Measurements from ENCODE around the gene RINL.

RINL gene, protein sequence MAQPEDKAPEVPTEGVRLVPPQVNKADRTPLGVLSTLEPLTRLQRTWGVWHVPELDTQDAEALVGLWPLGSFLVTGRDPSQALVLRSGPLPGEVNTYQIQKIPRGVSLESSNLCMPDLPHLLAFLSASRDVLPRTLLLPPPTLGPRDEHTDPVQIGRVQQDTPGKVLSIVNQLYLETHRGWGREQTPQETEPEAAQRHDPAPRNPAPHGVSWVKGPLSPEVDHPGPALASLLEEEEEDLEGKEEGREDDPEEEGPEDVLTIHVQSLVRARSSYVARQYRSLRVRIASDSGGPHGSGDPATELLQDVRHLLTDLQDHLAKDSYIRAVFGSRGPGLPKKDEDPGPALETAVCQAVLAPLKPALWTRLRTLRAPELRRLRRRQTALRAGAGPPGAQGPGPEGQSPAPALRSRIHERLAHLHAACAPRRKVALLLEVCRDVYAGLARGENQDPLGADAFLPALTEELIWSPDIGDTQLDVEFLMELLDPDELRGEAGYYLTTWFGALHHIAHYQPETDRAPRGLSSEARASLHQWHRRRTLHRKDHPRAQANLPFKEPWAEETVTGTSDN
- total RNA-seq, result 46.0 reads per million, percentile 66 among the genes with 10 or more reads in this experiment

DNA sequence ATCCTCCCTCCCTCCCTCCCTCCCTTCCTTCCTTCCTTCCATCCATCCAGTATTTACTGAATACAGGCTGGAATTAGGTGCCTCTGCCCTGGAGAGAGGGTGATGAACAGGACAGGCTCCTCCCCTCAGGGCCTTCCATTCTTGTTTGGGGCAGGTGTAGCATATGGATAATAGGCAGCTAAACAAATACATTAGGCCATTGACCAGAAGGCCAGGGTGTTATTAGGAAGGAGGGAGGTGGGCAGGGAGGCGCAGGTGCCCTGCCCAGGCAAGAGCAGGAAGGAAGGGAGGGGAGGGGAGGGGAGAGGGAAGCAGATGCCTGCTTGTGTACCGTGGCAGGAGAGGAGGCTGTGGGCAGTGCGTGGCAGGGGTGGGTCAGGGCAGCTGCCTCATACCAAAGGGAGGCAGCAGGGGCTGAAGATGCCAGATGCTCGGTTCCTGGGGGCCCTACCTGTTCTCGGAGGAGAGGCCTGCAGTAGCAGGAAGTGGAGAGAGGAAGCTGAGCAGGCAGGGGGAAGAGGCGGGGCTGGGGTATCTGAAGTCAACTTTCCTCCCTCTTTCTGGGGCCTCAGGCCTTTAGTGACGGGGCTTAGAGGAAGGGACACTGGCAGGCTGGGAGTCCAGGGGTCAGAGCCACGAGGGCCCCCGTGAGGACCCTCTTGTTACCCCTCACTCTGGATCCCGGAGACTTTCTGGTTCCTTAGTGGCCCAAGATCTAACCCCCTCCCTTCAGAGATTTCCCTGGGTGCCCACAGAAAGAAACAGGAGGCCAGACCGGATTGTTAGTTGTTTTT, at the start of gene RINL:
Gene RINL, minus strand, starts transcription at position 495 of the 794 bp plus-strand sequence. CDS start 1,533 bp downstream, outside the sequence.
- peak; percentile 62 for DNase-seq

GRCh38 chr19:38924388-38924787, 46.3 kb upstream of the RINL start:
- DNase-seq, result no peak

DNA sequence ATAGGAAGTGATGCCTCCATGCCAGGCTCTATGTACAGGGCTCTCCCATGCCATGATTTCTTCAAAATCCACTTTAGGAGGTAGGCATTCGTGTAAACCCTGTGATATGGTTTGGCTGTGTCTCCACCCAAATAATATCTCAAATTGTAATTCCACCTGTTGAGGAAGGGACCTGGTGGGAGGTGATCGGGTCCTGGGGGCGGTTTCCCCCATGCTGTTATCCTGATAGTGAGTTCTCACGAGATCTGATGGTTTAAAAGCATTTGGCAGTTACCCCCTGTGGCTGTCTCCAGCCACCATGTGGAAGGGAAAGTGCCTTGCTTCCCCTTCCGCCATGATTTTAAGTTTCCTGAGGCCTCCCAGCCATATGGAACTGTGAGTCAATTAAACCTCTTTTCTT, 44.4 kb upstream of the RINL start:
- DNase-seq, result no peak

DNA sequence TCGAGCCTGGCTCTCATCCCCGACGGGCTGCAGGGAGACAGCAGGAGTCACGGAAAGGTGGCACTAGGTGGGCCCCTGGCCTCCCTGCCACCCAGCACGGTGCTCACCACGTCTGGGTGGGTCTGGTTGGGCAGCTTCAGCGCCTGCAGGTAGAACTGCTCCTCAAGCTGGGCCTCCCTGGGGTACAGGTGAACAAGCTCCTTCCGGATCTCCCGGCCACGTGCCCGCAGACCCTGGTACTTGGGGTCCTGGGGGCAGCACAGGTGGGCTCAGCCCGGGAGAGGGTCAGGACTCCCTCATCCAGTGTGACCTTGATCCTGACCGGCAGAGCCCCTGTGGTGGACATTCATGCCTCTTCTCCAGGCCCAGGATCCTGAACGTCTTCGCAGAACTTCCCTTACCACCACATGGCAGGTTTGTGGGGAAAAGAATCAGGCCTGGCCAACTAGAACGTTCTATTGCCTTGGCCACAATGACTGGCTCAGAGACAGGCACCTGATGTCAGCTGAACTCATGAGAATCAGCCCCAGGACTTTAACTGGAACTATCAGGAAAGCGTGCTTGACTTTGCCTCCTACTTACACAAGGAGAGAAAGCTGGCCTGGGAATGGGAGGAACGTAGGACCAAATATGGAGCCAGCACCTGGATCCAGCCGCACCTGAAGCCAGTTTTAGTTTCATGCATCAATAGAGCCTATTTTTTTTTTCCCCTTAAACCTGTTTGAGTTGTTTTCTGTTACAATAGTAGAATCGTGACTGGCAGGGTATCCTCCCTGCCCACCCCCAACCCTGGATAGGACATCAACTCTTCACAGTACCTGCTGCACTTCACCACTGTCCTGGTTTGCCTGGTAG, 43.6 kb upstream of the RINL start:
- no peak for DNase-seq

- DNase-seq, result no peak
Observed at GRCh38 chr19:38920602-38921419, 42.7 kb upstream of the RINL start.

DNA sequence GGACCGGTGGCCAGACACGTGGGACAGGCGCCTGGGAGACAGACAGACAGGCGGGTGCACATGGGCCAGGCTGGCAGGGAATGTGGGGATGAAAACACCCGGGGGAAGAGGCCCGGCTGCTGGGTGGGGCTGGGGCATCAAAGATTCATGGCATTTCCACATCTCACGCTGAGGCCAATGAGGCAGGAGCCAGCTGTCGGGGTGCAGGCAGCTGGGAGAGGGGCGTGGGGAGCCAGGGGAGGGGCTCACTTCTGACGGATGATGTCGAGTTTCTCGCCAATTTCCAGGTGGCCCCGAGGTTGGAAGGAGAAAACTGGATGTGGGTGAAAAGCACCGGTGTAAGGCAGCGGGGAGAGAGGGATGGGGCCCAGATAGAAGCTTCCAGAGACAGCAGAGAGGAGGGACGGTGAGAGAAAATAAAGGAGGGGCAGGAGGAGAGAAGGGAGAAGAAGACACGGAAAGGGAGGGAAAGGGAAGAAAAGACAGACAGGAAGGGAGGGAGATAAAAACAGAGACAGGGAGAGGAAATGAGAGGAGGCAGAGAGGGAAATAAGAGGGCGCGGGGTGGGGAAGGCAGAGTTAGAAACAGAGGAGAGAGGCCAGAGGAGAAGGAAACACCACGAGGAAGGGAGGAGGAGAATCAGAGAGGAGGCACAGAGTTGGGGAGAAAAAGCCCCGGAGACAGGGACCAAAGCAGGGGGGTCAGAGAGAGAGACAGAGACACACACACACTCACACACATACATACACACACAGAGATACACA, 41.9 kb upstream of the RINL start:
- no peak for DNase-seq

DNA sequence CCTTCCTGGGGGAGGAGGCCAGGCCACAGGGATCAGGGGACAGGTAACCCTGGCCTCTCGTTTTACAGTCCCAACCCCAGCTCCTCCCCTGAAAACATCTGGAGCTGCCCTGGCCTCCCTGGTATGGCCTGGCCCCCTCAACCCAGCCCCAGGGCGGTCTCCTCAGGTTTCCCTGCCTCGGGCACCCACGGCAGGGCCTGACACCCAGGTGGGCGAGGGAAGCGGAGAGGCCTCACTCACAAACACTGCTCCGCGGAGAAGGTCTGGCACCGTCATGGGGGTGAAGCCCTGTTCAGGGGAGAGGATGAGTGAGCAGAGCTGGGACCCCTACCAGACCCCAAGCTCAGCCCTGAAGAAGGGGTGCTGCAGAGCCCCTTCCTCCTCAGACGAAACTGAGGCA, 40.5 kb upstream of the RINL start:
- DNase-seq, result no peak

DNA sequence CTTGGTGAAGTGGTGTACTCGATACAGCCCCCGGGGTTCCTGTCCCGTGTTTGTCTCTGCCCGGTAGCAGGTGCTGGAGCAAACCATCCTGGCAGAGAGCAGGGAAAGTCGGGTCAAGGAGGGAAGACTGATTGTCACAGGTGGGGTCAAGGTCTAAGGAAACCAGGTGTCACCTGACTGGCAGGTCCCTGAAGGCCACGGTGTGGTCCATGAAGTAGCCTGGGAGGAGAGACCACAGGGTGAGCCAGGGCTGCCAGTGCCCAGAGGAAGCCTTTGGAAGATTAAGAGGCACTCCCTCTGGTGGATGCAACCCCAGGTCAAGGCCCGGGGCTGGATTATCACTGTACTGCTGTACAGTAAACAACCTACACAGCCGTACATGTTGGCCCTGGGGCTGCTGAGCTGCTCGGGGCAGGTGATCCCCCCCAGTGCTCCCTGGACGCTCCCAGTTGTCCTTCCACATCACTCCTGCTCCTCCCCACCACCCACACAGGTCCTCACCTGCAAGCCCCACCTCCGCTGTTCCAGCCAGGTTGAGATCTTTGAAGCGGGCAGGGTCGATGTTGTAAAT, 39.9 kb upstream of the RINL start:
- no peak for DNase-seq

DNA sequence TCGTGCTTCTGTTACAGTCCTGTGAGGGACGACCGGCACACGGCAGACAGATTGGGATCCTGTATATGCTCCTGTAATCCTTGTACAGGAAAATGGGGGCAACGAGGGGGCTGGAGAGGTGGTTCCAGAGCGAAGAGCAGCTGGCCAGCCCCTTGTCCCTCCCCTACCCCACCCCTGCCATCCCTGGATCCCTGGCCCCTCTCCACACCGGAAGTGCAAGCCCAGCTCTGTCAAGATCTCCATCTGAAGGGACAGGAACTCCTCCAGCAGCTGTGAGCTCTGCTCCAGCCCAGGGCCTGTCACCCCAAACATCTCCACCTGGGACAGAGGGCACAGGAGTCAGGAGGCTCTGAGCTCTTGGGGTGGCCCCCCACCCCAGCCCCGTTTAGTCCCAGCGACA, 39.4 kb upstream of the RINL start:
- DNase-seq, result no peak

- no peak for DNase-seq
Observed at GRCh38 chr19:38915329-38916321, 37.5 kb upstream of the RINL start.

DNA sequence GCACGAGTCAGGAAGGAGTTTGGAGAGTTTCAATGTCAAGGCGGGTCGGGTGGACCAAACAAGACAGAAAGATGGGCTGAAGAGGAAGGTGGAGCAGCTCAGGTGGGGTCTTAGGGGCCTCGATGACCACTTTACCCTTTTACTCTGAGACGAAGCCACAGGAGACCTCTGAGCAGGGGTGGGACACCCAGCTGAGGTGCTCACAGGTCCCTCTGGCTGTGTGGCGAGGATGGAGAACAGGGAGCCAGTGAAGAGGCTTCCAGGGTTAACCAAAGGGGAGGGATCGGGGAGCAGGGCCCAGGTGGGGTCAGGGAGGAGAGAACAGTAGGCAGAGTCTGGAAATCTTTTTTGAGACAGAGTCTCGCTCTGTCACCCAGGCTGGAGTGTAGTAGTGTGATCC, 35.9 kb upstream of the RINL start:
- DNase-seq, result no peak

DNA sequence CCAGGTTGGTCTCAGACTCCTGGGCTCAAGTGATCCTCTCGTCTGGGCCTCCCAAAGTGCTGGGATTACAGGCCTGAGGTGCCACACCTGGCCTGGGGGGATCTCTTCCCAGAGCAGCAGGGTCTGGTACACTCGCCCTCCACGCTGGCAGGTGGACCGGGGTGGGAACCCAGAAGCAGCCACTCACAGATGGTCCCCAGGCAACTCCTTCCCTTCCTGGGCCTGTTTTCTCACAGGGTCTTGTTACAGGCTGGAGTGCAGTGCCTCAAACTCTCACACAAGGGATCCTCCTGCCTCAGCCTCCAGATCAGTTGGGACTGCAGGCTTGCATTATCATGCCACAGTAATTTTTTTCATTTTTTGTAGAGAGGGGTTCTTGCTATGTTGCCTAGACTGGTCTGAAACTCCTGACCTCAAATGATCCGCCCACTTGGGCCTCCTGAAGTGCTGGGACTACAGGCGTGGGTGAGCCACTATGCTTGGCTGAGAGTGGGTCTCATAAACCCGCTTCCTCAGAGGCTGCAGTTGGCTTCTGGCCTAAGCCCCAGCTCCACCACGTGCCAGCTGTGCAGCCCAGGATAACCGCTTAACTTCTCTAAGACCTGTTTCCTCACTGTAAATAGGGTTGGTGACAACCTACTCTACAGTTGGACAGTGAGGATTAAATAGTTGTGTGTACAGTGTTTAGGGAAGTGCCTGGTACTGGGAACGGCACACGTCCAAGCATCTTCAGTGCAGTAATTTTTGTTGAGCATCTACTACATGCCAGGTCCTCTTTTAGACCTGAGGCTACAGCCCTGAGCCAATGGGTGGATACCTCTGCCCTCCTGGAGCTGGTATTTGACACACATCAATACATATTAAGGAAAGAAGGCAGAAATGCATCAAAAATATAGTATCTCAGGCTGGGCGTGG, 34.8 kb upstream of the RINL start:
- DNase-seq, result no peak

- no peak for DNase-seq
Observed at GRCh38 chr19:38911388-38912001, 33.4 kb upstream of the RINL start.

- DNase-seq, result no peak
Observed at GRCh38 chr19:38910488-38910887, 32.4 kb upstream of the RINL start.

- DNase-seq, result no peak
Observed at GRCh38 chr19:38908911-38909310, 30.8 kb upstream of the RINL start.

- no peak for DNase-seq
Observed at GRCh38 chr19:38907670-38908069, 29.6 kb upstream of the RINL start.

DNA sequence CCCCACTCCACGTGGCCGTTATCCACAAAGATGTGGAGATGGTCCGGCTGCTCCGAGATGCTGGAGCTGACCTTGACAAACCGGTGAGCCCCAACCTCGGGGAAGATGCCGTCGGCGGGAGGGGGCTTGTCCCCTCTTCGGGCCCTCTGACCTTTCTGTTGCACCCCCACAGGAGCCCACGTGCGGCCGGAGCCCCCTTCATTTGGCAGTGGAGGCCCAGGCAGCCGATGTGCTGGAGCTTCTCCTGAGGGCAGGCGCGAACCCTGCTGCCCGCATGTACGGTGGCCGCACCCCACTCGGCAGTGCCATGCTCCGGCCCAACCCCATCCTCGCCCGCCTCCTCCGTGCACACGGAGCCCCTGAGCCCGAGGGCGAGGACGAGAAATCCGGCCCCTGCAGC, 29.2 kb upstream of the RINL start:
- no peak for DNase-seq

GRCh38 chr19:38905620-38906019, 27.5 kb upstream of the RINL start:
- DNase-seq, result no peak

Data from effector CD4-positive, alpha-beta T cell (primary cell).